ENCODE measurements around the gene RRP8.

DNA sequence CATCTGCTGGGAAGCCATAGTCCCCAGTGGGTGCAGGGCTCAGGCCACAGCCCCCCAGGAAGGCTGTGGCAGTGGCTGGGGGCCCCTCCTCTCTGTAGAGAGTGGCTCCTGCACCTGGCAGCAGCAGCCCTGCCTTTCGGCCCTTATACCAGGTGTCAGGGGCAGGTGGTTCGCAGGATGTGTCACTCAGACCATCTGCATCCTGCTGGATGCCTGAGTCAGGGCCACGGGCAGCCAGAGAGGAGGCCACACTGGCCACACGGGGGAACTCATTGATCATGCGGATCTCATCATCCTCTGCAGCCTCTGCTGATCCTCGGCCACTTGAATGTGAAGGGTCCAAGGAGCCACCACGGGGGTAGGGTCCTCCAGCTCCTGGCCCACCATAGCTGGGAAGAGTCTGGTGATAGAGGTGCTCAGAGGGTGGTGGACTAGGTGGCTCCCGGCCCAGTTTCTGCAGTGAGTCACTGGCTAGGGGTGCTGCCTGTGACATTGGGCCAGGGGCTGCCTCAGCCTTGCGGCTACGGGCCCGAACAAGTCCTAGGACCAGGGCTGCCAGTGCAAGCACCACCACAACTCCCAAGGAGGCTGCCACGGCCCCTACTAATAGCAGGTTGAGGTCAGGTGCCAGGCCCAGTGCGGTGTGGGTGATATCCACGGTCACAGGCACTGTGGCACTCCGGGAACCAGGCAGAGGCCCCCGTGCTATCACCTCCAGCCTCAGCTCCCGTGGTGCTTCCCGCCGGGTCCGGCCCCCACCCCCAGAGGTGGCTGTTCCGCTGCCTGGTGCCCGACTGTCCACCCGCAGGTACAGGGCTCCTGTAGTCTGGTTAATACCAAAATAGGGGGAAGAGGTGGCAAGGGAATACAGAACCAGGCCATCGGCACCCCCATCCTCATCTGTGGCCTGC is 19.1 kb upstream of the RRP8 start:
- TF ChIP-seq POLR2AphosphoS5 (IDR thresholded peaks at IDR 0.05; ENCODE audit: borderline replicate concordance, low read depth, low read length) (no peak), EZH2 (IDR thresholded peaks at IDR 0.05) (no peak)
